NCI-H524 treated with DMSO at 0.1 percent for 48 hours (cell line): ENCODE results near the gene PM20D2.

Experiments used
- DNase-seq: peaks from one replicate; lab custom pipeline; 2025; lab: John Stamatoyannopoulos, UW

PM20D2 gene

DNA sequence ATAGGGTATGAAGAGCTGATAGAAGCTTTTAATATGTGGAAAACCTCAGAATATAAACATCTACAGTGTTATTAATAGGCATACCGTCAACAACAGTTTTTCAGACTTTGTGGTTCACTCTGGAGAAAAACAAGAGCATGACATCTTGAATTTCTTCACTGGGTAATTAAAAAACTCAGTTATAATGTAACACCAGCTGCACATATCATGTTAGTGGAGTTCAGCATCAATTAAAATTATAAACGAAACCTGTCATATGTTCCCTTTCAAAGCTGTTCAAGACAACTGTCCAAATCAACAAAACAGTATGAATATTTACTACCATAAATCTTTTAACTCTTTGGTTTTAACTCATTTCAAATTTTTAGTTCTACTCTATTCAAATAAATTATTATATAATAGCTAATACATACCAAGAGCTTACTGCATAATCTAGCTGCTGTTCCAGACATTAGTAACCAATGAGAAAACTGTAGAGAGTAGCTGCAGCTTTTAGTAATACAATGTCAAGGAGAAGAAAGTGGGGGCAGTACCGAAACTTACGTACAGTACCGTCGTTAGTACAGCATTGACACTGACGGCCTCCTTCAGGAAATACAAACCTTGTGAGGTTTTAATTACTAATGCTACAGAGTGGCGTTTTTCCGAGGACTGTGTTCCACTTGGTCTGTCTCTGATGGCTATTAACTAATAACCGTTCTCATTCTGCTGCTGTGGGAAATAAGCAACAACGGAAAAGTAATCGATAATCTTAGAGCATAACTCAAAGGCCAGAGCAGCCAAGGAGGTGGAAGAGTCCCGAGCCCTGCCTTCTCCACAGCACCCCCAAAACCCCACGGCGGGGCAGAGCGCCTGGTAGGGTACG, 532 bp upstream of the PM20D2 start:
- DNase-seq: peak; percentile 27

DNA sequence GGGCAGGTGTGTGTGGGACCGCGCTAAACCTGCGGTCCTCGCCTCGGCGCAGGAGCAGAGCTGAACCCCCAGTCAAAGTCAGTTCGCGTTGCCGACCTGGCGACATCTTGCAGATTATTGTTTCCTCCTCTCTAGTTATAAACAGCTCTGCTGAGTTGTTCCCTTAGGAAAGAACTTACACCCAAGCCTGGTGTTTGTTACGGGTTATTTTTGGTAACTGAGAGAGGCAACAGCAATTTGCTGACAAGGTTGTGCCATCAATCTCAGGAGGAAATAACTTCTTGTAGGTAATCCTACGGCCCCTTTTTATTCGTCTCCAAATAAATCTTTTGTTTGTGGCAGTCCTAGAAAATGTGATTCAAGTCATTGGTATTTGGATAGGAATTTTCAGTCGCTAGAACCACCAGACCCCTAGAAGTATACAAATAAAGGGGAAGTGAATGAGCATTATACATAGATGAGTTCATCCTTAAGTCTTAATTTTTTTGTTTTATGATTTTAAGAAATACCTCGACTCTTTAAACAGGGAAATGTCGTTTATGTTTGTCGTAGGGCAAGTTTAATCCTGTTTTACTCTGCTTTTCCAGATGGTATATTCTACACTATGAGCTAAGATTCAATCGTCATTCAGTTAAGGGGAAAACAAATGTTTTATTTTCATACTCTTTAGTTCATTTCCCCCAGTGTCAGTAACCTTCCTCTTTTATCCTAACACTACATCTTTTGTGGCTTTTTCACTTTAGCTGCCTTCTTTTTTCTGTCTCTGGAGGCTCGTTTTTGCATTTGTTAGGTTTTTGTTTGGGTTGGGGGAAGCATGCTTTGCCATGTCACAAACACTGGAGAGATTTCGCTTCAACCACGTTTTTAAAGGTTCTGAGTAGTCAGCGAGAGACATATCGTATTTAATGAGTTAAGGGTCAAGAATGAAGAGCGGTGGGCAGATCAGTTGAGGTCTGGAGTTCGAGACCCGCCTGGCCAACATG, 1.2 kb downstream of the PM20D2 start:
- no peak for DNase-seq

- no peak for DNase-seq
Measured at GRCh38 chr6:89148016-89148750, 2.3 kb downstream of the PM20D2 start.

GRCh38 chr6:89154131-89154530, 8.3 kb downstream of the PM20D2 start:
- DNase-seq: no peak

GRCh38 chr6:89160331-89161092, 14.7 kb downstream of the PM20D2 start:
- no peak for DNase-seq

DNA sequence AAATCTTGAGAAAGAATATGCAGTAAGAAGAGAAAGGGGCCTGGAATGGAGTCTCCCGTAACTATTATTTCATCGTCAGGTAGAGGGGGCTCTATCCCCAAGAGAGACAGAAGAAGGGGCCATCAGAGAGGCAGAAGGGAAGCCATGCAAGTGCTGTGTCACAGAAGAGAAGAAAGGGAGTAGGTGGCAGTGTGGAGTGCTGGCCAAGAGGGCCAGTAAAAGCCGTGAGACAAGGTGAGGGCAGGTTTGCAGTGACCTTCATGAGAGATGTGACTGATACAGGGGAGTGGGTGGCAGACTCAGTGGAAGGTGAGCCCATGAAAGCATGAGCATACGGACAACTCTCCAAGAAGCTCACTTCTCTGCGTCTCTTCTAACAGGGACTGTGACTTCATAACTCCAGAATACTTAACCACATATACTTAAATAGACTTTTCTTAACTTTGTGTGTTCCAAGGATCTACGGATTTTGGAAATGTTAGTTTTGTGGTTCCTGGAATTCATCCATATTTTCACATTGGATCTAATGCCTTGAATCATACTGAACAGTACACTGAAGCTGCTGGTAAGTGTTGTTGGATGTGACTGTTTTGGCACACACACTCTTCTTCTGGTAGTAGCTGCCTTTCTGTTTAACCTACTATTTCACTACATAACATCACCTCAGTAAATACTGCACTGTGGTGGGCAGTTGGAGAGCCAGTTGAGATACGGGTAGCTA, 15.6 kb downstream of the PM20D2 start:
- DNase-seq: no peak

DNA sequence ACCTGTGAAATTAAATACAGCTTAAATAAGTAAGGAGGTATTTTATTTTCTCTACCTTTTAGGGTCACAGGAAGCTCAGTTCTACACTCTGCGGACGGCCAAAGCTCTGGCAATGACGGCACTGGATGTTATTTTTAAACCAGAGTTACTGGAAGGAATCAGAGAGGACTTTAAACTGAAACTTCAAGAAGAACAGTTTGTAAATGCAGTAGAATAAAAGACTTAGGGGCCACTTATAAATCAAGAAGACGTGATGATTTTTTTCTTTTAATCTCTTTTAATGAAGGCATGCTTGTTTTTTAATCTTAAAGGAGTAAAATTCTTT, 16.2 kb downstream of the PM20D2 start:
- no peak for DNase-seq

DNA sequence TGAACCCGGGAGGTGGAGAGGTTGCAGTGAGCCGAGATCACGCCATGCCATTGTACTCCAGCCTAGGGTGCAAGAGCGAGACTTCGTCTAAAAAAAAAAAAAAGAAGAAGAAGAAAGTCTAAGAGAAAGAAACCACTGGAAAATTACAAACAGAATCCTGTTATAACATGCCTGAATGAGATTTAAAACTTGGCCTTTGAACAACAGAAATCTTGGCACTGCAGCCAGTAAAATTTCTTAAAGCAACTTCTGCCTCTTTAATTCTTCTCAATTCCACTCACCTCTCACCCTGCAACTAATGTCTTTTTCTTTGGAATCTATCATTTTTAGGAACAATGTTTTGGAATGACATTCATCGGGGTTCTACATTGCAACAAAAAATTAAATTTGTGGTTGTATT, 26.3 kb downstream of the PM20D2 start:
- DNase-seq: no peak

- no peak for DNase-seq
Measured at GRCh38 chr6:89173634-89174033, 27.8 kb downstream of the PM20D2 start.

GRCh38 chr6:89180112-89180511, 34.3 kb downstream of the PM20D2 start:
- no peak for DNase-seq

GRCh38 chr6:89180971-89181370, 35.1 kb downstream of the PM20D2 start:
- DNase-seq: no peak

DNA sequence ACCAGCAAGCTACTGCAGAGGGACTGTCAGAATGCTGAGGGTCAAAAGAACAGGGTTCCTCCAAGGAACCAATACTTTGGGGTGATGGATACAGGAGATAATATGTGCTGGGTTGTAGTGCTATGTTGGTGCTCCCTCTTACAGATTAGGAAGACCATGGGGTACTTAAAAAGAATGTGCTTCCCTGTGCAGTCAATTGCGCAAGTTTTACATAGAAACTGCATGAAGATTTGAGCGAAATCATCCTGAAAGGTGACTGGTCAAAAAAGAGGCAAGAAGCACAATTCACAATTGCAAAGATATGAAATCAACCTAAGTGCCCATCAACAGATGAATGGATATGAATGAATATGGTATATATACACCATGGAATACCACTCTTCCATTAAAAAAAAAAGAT, 37.4 kb downstream of the PM20D2 start:
- no peak for DNase-seq

DNA sequence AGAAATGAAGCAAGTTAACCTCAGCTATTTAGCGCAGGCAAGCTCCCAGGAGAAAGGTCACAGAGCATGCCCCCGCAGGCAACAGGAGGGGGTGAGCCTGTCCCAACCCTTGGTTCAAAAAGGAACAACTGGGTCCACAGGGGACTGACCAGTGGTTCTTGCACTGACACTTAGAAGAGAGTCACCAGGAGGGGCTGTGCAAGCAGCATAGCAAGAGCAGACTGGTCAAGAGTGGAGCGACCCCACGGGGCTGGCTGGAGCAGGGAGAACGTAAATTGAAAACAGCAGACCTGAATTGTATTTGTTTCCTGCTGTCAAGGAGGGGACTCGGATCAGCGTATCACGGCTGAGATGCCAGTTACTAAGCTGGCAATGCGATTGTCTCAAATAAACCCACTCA, 38.5 kb downstream of the PM20D2 start:
- DNase-seq: no peak

DNA sequence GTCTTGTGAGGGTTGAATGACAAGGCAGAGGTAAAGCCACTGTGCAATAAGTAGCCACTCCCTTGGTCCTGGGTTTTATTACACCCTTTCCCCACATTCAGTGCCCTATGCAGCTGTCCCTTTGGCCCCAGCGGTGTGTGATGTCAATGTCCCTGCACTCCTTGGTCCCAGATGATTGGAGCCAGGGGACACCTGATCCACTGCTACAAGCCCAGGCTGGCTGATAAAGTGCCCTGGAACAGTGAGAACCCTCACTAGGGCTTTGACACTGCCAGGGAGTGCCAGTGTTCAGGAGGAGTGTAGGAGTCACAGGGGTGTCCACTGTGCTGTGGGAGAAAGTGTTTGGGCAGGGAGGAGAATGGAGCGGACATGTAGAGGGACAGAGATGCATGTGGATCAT, 40.9 kb downstream of the PM20D2 start:
- DNase-seq: no peak

DNA sequence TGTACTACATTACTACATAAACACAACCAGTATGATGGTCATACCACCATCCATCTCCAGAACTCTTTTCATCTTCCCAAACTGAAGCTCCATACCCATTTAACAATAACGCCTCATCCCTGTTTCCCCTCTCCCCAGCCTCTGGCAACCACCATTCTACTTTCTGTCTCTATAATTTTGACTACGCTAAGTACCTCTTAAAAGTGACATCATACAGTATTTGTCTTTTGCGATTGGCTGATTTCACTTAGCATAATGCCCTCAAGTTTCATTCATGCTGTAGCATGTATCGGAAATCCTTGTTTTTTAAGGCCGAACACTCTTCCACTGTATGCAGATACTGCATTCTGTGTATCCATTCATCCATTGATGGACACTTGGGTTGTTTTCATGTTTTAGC, 41.6 kb downstream of the PM20D2 start:
- no peak for DNase-seq

DNA sequence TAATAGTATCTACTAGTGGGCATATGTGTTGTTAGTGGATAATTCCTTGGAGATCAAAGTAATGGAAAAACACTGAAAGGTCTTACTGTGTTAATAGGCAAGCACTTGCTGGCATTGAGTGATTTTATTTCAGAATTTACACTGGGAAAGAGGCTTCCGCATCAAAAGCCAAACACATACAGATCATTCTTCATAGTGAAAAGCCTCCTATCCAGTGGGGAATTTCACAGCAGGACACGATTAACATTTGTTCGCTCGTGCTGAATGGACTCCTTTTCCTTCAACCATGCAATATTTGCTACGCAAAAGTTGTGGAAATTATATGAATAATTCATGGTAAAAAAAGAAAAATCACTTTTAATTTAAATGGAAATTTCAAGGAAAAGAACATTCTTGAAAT, 44.9 kb downstream of the PM20D2 start:
- DNase-seq: no peak

GRCh38 chr6:89194559-89194958, 48.7 kb downstream of the PM20D2 start:
- no peak for DNase-seq

DNA sequence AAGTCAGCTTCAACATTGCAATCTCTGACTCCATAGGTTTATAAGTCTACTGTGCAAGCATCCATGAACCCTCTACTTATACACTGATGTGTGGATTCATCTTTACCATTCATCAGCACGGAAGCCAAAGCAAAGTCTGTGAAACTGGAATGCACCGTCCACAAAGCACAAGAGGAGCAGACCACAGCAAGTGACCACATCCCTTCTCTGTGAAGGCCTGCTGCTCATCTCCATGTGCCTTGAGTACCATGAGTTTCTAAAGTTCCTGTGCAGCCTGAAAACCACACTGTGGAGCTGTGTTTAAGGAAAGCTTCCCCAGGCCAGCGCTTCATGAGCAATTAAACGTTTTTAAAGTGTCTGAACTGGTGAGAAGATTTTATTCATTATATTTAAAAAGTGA, 51.3 kb downstream of the PM20D2 start:
- no peak for DNase-seq

- DNase-seq: no peak
Measured at GRCh38 chr6:89198235-89198634, 52.4 kb downstream of the PM20D2 start.

DNA sequence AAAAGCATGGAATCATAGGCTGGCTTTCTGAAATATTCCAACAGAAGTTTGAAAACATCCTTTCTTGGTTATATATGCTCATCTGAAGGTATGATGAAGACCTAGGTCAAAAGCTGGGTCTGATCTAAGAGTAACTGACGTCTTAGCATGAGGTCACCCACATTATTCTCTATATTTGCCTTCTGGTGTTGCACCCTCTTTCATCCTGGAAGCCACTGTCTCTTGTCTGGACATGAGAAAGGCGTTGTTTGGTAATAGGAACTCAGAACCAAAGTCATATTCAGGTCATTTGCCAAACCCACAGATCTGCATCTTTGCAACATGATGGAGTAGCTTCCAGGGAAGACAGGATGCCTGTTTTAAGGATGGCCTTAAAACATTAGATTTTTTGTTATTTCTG, 53.7 kb downstream of the PM20D2 start:
- DNase-seq: no peak

DNA sequence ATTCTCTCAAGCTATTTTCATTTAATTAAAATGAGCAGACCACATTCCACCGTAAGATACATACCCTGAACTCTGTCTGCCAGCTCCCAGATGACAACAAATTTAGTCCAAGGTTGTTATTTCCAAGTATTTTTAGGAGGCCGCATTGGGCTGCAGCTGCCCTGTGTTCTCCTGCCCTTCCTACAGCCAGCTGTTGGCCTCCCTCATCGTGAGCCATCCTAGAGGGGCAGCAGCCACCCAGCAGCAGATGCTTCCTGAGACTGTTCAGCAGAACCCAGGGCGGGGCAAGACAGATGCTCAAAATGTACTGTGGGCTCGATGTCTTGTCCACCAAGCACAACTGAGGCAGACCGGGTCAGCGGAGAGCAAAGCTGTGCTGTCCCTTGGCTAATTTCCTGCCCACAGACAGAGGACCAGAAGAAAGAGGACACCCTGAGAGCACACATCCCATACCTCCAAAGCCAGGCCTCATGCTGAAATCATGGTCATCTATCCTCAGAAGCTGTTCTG, 54.9 kb downstream of the PM20D2 start:
- no peak for DNase-seq
